CD4-positive, alpha-beta T cell treated with Interleukin-6 for 4 hours (primary cell): Measurements from ENCODE around the gene SCAF1.
A peak's percentile ranks its signal among the peaks of the same experiment; 100 is the strongest.

Experiments used
- DNase-seq: peaks from one replicate; pipeline ENCODE4 v3.0.0-alpha.2; 2020; ENCODE audit warnings: mixed read lengths

The SCAF1 gene

DNA sequence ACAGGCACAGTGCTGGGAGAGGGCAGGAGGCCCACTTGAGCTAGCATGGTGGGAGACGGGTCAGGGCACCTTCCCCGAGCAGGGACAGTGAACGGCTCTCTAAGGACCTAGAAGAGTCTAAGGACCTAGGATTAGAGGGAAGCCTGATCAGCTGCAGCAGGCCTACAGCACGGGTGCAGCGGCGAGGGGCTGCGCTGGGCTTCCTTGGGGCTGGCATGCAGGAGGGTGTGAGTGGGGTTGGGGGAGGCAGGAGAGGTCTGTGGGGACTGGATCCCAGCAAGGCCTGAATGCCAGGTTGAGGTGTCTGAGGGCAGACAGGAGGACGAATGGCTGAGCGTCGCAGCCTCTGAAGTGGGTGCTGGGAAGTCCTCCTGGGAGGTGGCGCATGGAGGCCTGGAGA lies 3.6 kb downstream of the SCAF1 start:
- DNase-seq: no peak

DNA sequence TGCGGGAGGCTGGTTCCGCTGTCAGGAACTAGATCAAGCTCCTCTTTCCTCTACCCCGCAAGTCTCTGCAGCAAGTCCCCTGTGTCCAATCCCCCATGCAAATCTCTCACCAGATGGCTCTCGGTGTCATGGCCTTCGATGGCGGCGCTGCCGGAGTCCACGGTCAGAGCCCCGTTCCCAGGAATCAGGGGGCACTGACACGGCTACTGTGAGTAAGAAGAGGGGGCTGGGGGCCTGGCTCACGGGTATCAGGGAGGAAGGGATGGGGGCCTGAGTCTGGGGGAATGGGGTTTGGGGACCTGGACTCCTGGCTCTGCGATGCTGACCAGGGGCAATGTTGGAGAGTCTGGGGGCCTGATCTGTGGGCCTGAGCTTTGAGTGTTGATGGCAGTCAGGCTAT lies 4.0 kb downstream of the SCAF1 start:
- DNase-seq: no peak

DNA sequence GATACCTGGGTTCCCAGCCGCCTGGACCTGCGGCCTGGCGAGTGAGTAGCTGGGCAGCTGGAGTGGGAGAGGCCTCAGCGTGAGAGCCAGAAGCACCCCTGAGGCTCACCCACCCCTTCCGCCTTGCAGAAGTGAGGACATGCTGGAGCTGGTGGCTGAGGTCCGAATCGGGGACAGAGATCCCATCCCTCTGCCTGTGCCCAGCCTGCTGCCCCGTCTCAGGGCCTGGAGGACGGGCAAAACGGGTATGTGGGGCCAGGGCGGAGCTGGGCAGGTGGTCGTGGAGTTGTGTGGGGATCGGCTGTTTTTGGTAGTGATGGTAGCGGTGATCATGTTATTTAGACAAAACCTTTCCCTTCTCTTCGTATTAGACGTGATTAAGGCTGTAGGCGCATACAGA lies 4.6 kb downstream of the SCAF1 start:
- DNase-seq: no peak

DNA sequence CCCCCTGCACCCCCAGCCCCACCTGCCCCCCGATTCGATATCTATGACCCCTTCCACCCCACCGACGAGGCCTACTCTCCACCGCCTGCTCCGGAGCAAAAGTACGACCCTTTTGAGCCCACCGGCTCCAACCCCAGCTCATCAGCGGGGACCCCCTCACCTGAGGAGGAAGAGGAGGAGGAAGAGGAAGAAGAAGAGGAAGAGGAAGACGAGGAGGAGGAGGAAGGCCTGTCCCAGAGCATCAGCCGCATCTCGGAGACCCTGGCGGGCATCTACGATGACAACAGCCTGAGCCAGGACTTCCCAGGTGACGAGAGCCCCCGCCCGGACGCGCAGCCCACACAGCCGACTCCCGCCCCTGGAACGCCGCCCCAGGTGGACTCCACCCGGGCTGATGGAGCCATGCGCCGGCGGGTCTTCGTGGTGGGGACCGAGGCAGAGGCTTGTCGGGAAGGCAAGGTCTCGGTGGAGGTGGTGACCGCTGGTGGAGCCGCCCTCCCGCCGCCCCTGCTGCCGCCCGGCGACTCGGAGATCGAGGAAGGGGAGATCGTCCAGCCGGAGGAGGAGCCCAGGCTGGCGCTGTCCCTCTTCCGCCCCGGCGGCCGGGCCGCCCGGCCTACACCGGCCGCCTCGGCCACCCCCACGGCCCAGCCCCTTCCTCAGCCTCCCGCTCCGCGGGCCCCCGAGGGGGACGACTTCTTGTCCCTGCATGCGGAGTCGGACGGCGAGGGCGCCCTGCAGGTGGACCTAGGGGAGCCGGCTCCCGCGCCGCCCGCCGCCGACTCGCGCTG lies 9.2 kb downstream of the SCAF1 start:
- DNase-seq: no peak

DNA sequence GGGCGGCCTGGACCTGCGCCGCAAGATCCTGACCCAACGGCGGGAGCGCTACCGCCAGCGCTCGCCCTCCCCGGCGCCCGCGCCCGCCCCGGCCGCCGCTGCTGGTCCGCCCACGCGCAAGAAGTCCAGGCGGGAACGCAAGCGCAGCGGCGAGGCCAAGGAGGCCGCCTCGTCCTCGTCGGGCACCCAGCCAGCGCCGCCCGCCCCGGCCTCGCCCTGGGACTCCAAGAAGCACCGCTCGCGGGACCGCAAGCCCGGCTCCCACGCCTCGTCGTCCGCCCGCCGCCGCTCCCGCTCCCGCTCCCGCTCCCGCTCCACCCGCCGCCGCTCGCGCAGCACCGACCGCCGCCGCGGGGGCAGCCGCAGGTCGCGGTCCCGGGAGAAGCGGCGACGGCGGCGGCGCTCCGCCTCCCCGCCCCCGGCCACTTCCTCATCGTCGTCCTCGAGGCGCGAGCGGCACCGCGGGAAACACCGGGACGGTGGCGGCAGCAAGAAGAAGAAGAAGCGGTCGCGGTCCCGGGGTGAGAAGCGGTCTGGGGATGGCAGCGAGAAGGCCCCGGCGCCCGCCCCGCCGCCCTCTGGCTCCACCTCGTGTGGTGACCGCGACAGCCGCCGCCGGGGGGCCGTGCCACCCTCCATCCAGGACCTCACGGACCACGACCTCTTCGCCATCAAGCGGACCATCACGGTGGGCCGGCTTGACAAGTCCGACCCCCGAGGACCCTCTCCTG lies 10.0 kb downstream of the SCAF1 start:
- DNase-seq: no peak

DNA sequence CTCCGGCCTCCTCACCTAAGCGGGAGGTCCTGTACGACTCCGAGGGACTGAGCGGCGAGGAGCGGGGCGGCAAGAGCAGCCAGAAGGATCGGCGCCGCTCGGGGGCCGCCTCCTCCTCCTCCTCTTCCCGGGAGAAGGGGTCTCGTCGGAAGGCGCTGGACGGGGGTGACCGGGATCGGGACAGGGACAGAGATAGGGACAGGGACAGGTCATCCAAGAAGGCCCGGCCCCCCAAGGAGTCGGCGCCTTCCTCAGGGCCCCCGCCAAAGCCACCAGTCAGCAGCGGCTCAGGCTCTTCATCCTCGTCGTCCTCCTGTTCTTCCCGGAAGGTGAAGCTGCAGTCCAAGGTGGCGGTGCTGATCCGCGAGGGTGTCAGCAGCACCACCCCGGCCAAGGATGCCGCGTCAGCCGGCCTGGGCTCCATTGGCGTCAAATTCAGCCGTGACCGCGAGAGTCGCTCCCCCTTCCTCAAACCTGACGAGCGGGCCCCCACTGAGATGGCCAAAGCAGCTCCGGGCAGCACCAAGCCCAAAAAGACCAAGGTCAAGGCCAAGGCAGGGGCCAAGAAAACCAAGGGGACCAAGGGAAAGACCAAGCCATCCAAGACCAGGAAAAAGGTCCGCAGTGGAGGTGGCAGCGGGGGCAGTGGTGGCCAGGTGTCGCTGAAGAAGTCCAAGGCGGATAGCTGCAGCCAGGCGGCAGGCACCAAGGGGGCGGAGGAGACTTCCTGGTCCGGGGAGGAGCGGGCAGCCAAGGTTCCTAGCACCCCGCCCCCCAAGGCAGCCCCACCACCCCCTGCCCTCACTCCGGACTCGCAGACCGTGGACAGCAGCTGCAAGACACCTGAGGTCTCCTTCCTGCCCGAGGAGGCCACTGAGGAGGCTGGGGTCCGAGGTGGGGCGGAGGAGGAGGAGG lies 10.8 kb downstream of the SCAF1 start:
- no peak for DNase-seq

DNA sequence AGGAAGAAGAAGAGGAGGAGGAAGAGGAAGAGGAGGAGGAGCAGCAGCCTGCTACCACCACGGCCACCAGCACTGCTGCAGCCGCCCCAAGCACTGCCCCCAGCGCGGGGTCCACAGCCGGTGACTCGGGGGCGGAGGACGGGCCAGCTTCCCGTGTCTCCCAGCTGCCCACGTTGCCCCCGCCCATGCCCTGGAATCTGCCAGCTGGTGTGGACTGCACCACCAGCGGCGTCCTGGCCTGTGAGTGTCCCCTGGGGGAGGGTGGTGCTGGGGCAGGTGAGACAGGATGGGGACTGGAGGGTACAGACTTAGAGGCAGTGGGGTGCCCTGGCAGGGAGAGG lies 11.4 kb downstream of the SCAF1 start:
- DNase-seq: no peak

DNA sequence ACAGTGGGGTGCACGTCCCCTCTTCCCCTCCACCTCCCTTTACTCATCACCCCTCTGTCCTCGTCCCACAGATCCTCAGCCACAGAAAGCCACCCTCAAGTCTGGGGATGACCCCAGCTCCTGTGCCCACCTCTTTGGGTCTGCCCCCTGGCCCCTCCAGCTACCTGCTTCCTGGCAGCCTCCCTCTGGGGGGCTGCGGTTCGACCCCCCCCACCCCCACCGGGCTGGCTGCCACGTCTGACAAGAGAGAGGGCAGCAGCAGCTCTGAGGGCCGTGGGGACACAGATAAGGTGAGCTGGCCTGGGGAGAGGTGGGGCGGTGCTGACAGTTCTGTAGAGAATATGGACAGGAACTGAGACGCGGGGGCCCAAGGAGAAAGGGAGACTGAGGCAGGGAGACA lies 12.6 kb downstream of the SCAF1 start:
- no peak for DNase-seq

DNA sequence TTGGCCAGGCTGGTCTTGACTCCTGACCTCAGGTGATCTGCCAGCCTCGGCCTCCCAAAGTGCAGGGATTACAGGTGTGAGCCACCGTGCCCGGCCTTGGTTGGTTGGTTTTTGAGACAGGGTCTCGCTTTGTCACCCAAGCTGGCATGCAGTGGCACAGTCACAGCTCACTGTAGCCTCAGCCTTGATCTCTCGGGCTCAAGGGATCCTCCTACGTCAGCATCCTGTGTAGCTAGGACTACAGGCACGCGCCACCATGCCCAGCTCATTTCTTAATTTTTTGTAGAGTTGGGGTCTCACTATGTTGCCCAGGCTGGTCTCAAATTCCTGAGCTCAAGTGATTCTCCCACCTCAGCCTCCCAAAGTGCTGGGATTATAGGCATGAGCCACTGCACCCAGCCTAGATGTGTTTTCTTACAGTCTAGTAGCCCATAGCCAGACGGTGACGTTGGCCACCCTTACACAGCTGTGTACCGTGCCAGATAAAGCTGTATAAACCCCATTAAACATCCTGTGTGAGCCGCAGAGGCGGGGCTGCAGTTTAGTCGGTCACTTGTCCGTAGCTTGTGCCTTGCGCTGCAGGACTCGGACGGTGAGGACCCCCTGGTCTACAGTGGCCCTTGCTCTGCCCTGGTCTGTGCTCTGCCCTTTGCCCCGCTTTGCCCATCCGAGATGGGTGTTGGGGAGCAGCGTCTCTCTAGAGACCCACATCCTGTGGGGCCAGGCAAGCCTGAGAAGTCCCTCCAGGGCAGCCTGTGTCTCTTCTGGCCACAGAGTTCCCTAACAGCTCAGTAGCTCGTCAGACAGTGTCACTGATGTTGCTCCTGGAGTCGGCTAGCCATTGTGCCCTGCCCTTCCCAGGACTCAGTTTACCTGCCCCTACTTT lies 13.8 kb downstream of the SCAF1 start:
- DNase-seq: no peak

DNA sequence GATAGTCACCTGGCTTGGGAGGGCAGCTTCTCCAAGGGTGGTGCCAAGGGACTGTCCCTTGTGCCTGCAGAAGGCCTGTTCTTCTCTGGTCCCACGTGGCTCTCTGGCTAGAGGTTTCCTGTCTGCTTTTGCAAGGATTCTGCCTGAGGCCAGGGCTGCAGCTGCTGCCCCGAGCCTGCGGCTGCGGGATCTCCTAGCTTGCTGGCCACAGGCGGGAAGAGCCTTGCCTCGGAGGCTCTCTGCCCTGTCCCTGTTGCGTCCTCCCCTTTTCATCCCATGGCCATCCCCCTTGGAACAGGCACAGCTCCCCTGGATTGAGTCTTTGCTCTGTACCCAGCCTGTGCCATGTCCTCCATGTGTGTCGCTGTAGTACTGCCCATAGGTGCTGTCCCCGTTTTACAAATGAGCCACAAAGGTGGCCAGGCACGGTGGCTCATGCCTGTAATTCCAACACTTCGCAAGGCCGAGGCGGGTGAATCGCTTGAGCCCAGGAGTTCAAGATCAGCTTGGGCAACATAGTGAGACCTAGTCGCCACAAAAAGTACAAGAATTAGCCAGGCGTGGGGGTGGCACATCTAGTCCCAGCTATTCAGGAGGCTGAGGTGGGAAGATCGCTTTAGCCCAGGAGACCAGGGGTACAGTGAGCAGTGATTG lies 14.6 kb downstream of the SCAF1 start:
- no peak for DNase-seq

DNA sequence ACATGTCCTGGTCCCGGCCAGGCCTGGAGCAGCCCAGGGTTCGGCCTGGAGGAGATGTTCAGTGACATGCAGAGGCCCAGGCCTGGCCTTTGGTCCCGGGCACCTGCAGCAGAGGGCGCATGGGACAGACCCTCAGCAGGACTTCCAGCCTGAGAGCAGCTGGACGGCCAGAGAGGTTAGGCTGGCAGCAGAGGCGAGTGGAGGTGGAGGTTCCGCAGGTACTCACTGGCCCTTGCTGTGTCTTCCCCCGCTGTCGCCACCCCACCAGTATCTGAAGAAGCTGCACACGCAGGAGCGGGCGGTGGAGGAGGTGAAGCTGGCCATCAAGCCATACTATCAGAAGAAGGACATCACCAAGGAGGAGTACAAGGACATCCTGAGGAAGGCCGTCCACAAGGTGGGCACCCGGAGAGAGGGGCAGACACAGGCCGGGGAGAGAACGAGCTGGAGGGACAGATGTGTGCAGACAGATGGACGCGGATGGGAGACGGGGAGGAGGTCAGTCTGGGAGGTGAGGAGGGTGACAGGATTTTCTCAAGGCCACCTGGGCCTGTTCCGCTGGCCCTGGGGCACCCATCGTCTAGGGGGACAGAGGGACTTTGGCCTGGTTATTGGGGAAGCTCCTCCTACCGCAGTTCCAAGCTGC lies 15.6 kb downstream of the SCAF1 start:
- DNase-seq: no peak

DNA sequence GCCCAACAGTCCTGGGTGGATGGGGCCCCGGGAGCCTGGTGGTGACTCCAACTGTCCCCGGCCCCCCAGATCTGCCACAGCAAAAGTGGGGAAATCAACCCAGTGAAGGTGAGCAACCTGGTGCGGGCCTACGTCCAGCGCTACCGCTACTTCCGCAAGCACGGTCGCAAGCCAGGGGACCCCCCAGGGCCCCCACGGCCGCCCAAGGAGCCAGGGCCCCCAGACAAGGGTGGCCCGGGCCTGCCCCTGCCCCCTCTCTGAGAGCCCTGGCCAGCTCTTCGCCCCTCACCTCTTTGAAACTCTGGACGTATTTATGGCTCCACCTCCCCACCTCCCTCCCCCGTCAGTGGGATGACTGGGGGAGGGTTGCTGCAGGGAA lies 16.1 kb downstream of the SCAF1 start:
- DNase-seq: no peak

DNA sequence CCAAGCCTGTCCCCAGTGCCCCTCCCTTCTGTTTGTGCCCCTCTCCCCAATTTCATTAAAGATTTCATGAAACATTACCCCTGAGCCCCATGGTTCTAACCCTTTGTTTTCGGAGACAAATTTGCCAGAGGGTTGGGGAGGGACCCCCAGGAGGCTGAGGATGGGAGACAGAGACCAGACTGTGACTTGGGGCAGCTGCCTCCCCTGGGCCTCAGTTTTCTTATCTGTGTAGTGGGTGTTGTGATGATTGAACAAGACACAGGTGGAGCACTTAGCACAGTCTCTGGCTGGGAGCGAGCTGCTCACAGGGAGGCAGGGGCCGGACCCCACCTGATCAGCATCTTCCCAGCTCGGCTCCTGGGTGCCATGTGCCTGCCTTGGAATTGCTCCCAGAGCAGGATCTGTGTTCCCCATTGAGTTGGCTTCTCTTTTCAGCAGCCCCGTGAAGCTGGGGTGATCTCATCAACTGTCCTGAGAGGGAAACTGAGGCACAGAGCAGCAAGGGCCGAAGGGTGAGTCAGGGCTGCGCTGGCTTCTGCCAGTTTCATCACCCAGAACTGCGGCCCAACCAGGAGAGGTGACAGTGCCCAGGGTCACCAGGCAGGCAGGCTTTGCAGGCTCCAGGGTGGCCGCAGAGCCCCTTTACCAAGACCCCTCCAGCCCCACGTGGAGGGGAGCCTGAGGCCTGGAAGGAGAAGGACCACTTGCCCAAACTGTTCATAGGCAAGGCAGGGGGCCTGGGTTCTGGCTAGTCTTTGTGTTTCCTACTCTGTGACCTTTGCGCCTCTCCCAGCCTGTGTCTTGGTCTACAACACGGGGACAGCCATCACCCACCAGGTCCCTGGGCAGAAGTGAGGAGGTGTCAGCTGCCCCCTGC lies 16.8 kb downstream of the SCAF1 start:
- no peak for DNase-seq

DNA sequence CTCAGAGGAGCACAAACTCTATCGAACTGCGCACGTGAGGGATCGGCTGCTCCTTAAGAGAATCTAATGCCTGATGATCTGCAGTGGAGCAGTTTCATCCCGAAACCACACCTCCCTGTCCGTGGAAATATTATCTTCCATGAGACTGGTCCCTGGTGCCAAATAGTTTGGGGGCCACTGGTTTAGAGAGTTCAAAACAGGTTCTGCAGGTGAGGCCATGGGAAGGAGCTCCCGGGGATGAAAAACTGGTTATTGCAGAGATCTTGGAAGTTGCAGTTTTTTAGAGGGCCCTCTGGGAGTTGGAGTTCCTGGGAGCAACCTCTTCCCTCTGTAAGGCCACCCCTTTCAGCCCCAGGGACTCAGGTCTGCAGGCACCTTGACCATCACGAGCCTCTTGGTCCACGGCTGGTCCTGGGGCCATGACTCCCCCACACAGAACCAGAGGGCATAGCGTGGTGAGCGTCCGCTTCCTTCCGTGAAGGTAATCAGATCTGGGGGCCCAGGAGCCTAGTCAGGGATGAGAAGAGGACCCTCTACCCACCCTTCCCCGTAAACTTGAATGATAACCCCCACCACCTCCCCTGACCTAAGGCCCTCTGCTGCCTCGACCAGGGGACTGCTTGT lies 18.4 kb downstream of the SCAF1 start:
- no peak for DNase-seq

DNA sequence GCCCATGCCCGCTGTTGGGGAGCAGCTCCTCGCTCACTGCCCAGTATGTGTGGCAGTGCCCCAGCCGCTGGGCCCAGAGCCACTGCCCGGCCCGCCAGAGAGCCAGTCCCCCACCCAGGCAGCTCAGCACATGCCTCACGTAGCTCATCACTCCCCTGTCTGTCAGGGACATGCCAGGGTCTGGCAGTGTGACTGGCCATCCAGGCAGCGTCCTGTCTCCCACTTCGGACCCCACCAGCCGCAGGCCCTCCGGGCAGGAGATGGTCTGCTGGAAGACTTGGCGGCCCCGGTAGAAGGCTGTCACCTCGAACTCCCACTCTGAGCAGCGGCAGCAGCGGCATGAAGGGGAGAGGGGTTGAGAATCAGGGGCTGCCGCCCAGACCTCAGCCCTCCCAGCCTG lies 20.0 kb downstream of the SCAF1 start:
- DNase-seq: no peak

DNA sequence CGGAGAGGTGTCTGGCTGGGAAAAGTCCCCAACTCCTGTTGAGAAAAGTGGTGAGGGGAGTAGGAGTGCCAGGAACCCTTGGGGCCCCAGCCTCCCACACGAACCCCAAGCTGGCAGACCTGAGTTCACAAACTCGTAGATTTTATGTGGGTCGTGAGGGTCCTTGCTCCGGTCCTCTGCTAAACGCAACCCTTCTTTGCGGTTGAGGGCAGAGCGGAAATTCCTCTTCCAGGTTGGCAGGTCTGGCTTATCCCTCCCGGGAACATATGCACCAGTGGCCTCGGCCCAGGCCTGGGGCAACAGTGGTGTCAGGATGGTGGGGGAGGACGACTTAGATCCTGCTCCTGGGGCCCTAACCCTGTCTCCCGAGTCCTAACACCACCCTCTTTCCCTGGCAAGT lies 21.2 kb downstream of the SCAF1 start:
- no peak for DNase-seq

DNA sequence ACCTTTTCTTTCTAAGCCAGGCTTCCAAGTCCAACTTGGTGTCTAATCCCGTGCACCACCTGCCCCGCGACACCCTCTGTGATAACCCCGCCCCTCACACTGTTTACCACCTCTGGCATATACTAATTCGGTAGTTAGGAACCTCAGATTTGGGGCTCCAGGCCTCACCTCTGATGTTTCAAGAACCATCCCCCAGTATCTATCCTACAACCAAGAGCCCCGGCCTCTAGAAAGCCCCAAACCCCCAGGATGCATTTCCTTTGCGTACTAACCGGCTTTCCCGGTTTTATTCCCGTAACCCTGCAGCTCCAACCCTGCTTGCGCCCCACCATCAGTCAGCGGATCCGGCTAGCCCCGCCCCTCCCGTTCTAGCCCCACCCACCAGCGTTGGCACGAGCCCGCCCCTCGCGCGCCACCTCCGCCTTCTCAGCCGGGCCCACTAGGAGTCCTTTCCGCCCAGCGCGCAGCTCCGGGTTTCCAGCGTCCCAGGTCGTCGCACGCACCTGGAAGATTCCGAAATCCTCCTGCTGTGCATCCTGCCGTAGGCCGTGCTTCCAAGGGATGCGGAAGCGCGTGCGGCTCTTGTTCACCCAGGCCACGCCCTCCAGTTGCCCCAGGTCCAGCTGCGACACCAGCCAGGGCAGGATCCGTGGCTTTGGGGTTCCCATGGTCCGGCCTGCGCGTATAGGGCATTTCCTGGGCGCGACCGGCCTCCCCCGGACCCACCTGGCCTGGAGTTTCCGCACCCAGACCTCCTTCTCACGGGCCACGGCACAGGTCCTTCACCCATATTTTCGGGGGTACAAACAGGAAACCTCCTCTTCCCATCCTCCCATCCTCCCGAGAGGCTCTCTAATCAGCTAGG lies 22.4 kb downstream of the SCAF1 start:
- DNase-seq: peak; percentile 96

DNA sequence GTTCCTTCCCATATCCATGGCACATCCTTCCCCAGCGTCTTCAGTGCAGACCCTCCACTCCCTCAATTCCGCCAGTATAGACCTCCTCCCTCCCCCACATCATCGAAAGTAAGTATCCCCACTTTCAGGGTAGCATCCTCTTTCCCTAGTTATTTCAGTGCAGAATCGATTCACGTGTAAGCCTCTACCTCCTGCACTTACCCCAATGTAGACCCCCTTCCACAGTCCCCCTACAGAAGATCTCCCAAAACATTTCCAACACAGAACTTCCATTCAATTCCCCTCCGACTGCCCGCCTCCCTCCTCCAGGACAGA lies 23.0 kb downstream of the SCAF1 start:
- no peak for DNase-seq
